ENCODE measurements around the gene TF.

- no peak for TF ChIP-seq CTCF (IDR thresholded peaks at IDR 0.05; ENCODE audit: low read depth, low read length, missing input control)
- TF ChIP-seq FOXA1 (IDR thresholded peaks at IDR 0.05) = peak; percentile 6
Measured at GRCh38 chr3:133775835-133776234, 29.6 kb downstream of the TF start.
